GM10847 (cell line): Measurements from ENCODE around the gene ANKFN1.

Experiments used
- POLR2A ChIP-seq: IDR thresholded peaks from 2 replicates; pipeline ENCODE4 v1.6.1; 2011; ENCODE audit not compliant: insufficient read length; ENCODE audit errors: extremely low read depth

Gene ANKFN1

GRCh38 chr17:56502120-56502654, 348.9 kb downstream of the ANKFN1 start:
- no peak for TF ChIP-seq POLR2A

GRCh38 chr17:56505154-56505756, 352.0 kb downstream of the ANKFN1 start:
- TF ChIP-seq POLR2A, result no peak

- no peak for TF ChIP-seq POLR2A
Measured at GRCh38 chr17:56506349-56506748, 353.1 kb downstream of the ANKFN1 start.

DNA sequence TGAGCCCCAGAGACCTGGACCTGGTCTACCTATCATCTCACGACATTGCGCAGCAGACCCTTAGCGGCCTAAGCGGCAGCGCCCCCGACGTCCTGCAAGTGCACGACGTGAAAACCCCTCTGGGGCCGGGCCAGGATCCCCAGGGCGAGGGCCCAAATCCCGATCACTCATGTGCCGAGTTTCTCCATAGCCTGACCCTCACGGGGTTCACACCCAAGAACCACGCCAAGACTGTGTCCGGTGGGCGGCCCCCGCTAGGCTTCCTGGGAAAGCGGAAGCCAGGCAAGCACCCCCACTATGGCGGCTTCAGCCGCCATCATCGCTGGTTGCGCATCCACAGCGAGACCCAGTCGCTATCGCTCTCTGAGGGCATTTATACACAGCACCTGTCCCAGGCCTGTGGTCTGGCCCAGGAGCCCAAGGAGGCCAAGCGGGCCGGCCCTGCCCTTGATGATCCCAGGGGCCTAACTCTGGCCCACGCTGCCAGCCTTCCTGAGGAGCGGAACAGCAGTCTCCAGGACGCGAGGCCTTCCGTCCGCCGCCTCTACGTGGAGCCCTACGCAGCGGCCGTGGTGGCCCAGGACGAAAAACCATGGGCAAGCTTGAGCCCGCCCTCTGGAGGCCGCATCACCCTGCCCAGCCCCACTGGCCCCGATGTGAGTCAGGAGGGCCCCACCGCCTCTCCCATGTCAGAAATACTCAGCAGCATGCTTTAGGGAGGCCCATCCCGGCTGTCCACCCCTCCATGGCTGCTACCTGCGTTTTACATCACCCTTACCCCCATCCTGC, 357.5 kb downstream of the ANKFN1 start:
- TF ChIP-seq POLR2A, result no peak

- TF ChIP-seq POLR2A, result no peak
Measured at GRCh38 chr17:56514264-56514663, 361.0 kb downstream of the ANKFN1 start.

- TF ChIP-seq POLR2A, result no peak
Measured at GRCh38 chr17:56514899-56515298, 361.6 kb downstream of the ANKFN1 start.

- TF ChIP-seq POLR2A, result no peak
Measured at GRCh38 chr17:56521414-56522141, 368.3 kb downstream of the ANKFN1 start.

DNA sequence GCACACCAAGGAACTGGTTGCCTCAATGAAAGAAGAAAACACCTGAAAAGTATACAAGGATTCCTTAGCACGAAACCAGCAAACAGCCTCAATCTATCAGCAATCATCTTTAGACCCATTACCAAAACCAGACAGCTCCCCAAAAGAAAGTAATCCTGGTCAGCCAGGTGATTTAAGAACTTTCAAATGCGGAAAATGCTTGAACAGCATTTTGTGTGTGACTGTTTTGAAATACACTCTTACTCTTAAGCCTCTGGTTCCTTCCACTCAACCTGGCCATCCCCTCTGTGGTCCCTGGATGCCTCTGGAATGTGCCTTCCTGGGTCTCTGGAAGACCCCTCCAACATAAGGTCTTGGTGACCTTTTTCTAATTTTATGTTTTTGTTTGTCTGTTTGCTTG, 369.8 kb downstream of the ANKFN1 start:
- TF ChIP-seq POLR2A, result no peak

DNA sequence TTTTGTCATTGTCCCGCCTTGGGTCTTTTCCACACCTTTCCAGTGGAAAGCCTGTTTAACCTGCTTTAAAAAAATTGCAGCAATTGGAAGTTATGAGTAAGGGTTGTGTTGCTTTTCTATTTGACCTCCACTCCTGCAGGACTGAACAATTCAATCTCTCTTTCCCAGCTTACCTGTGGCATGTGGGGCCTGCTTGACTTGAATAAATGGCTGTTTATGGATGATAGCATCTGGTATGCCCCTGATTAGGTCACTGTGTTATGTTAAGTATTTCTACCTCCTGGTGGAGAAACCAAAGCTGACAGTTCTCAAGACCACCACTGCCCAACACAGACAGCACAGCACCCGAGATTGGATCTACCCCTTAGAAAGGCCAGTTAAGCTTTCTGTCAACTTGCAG, 375.4 kb downstream of the ANKFN1 start:
- TF ChIP-seq POLR2A, result no peak

DNA sequence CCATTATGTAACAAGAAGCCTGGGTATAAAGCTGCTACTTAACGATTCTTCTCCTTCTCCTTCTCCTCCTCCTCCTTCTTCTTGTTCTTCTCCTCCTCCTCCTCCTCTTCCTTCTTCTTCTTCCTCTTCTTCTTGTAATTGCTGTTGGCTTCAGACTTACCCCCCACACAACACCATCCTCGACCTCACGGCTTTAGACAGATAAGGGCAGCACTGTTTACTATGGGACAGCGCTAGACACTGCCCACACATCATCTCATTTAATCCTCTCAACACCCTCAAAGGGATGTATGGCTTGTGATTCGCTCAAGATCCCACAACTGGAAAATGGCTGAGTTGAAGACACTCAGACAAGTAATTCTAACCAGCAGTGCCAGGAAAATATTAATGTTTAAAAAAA, 379.7 kb downstream of the ANKFN1 start:
- TF ChIP-seq POLR2A, result no peak

GRCh38 chr17:56536766-56537165, 383.5 kb downstream of the ANKFN1 start:
- TF ChIP-seq POLR2A, result no peak

DNA sequence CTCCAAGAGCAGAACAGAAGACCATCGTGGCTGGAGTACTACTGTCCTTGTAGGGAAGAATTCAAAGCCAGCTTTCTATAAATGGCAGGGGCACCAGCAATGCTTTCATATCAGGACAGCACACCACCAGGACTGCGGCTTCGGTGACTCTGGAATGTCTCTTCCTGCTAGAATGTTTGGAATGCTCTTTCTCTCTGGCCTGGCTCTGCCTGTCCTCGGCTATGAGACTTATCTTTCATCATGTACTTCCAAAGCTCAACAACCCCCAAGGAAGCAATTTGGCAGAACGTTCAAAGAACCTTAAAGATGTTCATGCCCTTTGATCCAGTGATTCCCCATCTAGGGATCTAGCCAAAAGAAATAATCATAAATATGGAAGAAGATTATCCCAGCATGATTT, 387.6 kb downstream of the ANKFN1 start:
- no peak for TF ChIP-seq POLR2A

GRCh38 chr17:56543280-56543679, 390.0 kb downstream of the ANKFN1 start:
- no peak for TF ChIP-seq POLR2A

GRCh38 chr17:56545106-56545505, 391.8 kb downstream of the ANKFN1 start:
- no peak for TF ChIP-seq POLR2A

GRCh38 chr17:56545930-56546329, 392.7 kb downstream of the ANKFN1 start:
- TF ChIP-seq POLR2A, result no peak

GRCh38 chr17:56548661-56549060, 395.4 kb downstream of the ANKFN1 start:
- no peak for TF ChIP-seq POLR2A
